Loucy (cell line): ENCODE measurements around the gene ADAP2.

Source experiments
- CTCF ChIP-seq: fragments of 200-600 bp; sonication (generic); conservative IDR thresholded peaks from 2 replicates; pipeline ENCODE4 v1.5.1; 2014; ENCODE audit warnings: mild to moderate bottlenecking, antibody characterized with exemption, low read length
- EZH2phosphoT487 ChIP-seq: fragments of 200-600 bp; IDR thresholded peaks from 2 replicates; pipeline ENCODE4 v1.6.1; 2018; ENCODE audit warnings: antibody characterized with exemption, mild to moderate bottlenecking, moderate library complexity, borderline replicate concordance

- TF ChIP-seq CTCF: no peak
- TF ChIP-seq EZH2phosphoT487: no peak
These were observed 48.5 kb downstream of the ADAP2 start for GRCh38 chr17:30969989-30970830.
